HepG2 (cell line): ENCODE data around the gene PSIP1. TPM values are rescaled to one million over a fixed set of nuclear protein-coding genes. Genes with fewer than 3 reads are reported as not detected.

Source experiments
- DNMT1 ChIP-seq: sonication (generic); formaldehyde crosslinking; IDR thresholded peaks from 2 replicates; pipeline ENCODE4 v1.5.1; 2020; ENCODE audit warnings: mild to moderate bottlenecking, missing genetic modification reagents
- HDAC2 ChIP-seq: sonication (generic); formaldehyde crosslinking; IDR thresholded peaks from 2 replicates; pipeline ENCODE4 v1.4.0; 2020; ENCODE audit warnings: missing genetic modification reagents
- IRF9 ChIP-seq: sonication (generic); formaldehyde crosslinking; IDR thresholded peaks from 2 replicates; pipeline ENCODE4 v1.8.0; 2022; ENCODE audit warnings: missing genetic modification reagents, mild to moderate bottlenecking, borderline replicate concordance
- KMT2A ChIP-seq: sonication (generic); formaldehyde crosslinking; IDR thresholded peaks from 2 replicates; pipeline ENCODE4 v1.4.0; 2020; ENCODE audit warnings: missing genetic modification reagents
- LBX2 ChIP-seq: sonication (generic); formaldehyde crosslinking; IDR thresholded peaks from 2 replicates; pipeline ENCODE4 v1.5.0; 2020; ENCODE audit warnings: missing genetic modification reagents, mild to moderate bottlenecking, borderline replicate concordance
- MLX ChIP-seq: IDR thresholded peaks from 2 replicates; pipeline ENCODE4 v1.6.1; 2016
- NONO ChIP-seq, 2 experiments: fragments of 450-650 bp in 1 of 2; sonication (generic) in 1 of 2; formaldehyde crosslinking in 1 of 2; IDR thresholded peaks in 1 of 2; conservative IDR thresholded peaks in 1 of 2; 2 replicates each; pipeline versions ENCODE4 v1.6.1 to v1.8.0; 2017 to 2022; ENCODE audit warnings: mild to moderate bottlenecking in 1 of 2, missing genetic modification reagents in 1 of 2, moderate library complexity in 1 of 2
- PBX2 ChIP-seq: IDR thresholded peaks from 2 replicates; pipeline ENCODE4 v1.6.1; 2016; ENCODE audit warnings: control low read depth
- POLR2A ChIP-seq, 2 experiments: IDR thresholded peaks; 2 replicates each; pipeline ENCODE4 v1.6.1; 2011; ENCODE audit warnings: low read depth in 2 of 2, low read length in 2 of 2, mild to moderate bottlenecking in 1 of 2, moderate library complexity in 1 of 2; ENCODE audit not compliant: insufficient read depth in 1 of 2
- POLR2G ChIP-seq: fragments of 200-400 bp; formaldehyde crosslinking; IDR thresholded peaks from 2 replicates; pipeline ENCODE4 v1.6.1; 2018; ENCODE audit warnings: mild to moderate bottlenecking, low read depth, low read length, moderate library complexity
- RERE ChIP-seq: IDR thresholded peaks from 2 replicates; pipeline ENCODE4 v1.6.1; 2016; ENCODE audit warnings: low read depth, missing genetic modification reagents, missing compliant biosample characterization
- SIN3B ChIP-seq: fragments of 150-350 bp; IDR thresholded peaks from 2 replicates; pipeline ENCODE4 v1.6.1; 2014; ENCODE audit warnings: low read length
- SMAD3 ChIP-seq: sonication (generic); formaldehyde crosslinking; IDR thresholded peaks from 2 replicates; pipeline ENCODE4 v1.4.0; 2020; ENCODE audit warnings: missing genetic modification reagents
- ZBTB3 ChIP-seq: sonication (generic); formaldehyde crosslinking; IDR thresholded peaks from 2 replicates; pipeline ENCODE4 v1.4.0; 2020; ENCODE audit warnings: low read depth, mild to moderate bottlenecking, moderate library complexity, missing genetic modification reagents, borderline replicate concordance
- ZNF282 ChIP-seq: fragments of 450-650 bp; IDR thresholded peaks from 2 replicates; pipeline ENCODE4 v1.6.1; 2018; ENCODE audit not compliant: partially characterized antibody
- ZNF296 ChIP-seq: sonication (generic); formaldehyde crosslinking; conservative IDR thresholded peaks from 2 replicates; pipeline ENCODE4 v1.5.0; 2020; ENCODE audit warnings: mild to moderate bottlenecking, missing genetic modification reagents
- ZNF619 ChIP-seq: sonication (generic); formaldehyde crosslinking; IDR thresholded peaks from 2 replicates; pipeline ENCODE4 v1.4.0; 2020; ENCODE audit warnings: mild to moderate bottlenecking, missing genetic modification reagents
- ZSCAN12 ChIP-seq: sonication (generic); formaldehyde crosslinking; IDR thresholded peaks from 2 replicates; pipeline ENCODE4 v1.9.0; 2021; ENCODE audit warnings: mild to moderate bottlenecking, missing genetic modification reagents
- polyA plus RNA-seq, 8 experiments: library from polyadenylated mRNA; depleted of rRNA in 3 of 8; stranded (reverse) in 7 of 8; unstranded in 1 of 8; fragments of >200 nt; fragmentation: Illumina TruSeq in 4 of 8; extraction: Trizol in 4 of 8; gene quantifications; 2 replicates each; pipeline versions ENCODE4 v1.2.1 to v1.2.3, GENCODE V29; 2011 to 2016; ENCODE audit warnings: low read depth in 4 of 8, missing spikeins in 1 of 8, mixed read lengths in 1 of 8; ENCODE audit not compliant: insufficient read depth in 1 of 8
- total RNA-seq, 5 experiments: library from RNA; depleted of rRNA; stranded (reverse); fragments of >200 nt; fragmentation: Illumina TruSeq; extraction: Trizol; gene quantifications; 2 replicates each; pipeline ENCODE4 v1.2.3, GENCODE V29; 2016; ENCODE audit warnings: low read depth in 1 of 5

The PSIP1 gene
- total and polyA plus RNA-seq, 2 of the 13 experiments (the other 11 are each of a cell fraction or from before 2014, with no cell fraction given), result 12.6 to 46.4 TPM

- TF ChIP-seq RERE (CRISPR knock-in tag) (0 out of 2 replicates have a peak, but pooled peaks have one; percentile 21), NONO (IDR thresholded peaks at IDR 0.05) (no peak), NONO (CRISPR knock-in tag; conservative IDR thresholded peaks at IDR 0.05) (peak; percentile 62), MLX (CRISPR knock-in tag) (no peak), ZNF296 (CRISPR knock-in tag) (no peak), ZNF619 (CRISPR knock-in tag) (0 out of 2 replicates have a peak, but pooled peaks have one; percentile 79), IRF9 (CRISPR knock-in tag) (no peak; the same call in none of the 2 replicates), SMAD3 (CRISPR knock-in tag) (0 out of 2 replicates have a peak, but pooled peaks have one; percentile 32), LBX2 (CRISPR knock-in tag) (peak; percentile 70; the same call in 1 of the 2 replicates), KMT2A (peak; percentile 62; the same call in 1 of the 2 replicates), ZNF282 (no peak), DNMT1 (CRISPR knock-in tag) (no peak), SIN3B (no peak), POLR2G (peak; percentile 93), POLR2A (IDR thresholded peaks at IDR 0.05; ENCODE audit: insufficient read depth in 1 of 2, low read depth in 2 of 2, low read length in 2 of 2) (peak; percentile 62 to 89; a peak in 3 of 4 replicates), PBX2 (CRISPR knock-in tag) (no peak), ZBTB3 (CRISPR knock-in tag) (no peak), ZSCAN12 (CRISPR knock-in tag) (peak; percentile 60; the same call in 1 of the 2 replicates), HDAC2 (peak; percentile 61; the same call in 1 of the 2 replicates)
Observed at GRCh38 chr9:15552636-15553527, 42.1 kb upstream of the PSIP1 start, which contains the start of gene CCDC171 (continued).
